Measurements from ENCODE around the gene FAM131A. TPM values are rescaled to one million over a fixed set of nuclear protein-coding genes. Genes with fewer than 3 reads are reported as not detected.

Gene FAM131A
- total RNA-seq, 1 experiment from 2014 or later = 14.4 TPM

DNA sequence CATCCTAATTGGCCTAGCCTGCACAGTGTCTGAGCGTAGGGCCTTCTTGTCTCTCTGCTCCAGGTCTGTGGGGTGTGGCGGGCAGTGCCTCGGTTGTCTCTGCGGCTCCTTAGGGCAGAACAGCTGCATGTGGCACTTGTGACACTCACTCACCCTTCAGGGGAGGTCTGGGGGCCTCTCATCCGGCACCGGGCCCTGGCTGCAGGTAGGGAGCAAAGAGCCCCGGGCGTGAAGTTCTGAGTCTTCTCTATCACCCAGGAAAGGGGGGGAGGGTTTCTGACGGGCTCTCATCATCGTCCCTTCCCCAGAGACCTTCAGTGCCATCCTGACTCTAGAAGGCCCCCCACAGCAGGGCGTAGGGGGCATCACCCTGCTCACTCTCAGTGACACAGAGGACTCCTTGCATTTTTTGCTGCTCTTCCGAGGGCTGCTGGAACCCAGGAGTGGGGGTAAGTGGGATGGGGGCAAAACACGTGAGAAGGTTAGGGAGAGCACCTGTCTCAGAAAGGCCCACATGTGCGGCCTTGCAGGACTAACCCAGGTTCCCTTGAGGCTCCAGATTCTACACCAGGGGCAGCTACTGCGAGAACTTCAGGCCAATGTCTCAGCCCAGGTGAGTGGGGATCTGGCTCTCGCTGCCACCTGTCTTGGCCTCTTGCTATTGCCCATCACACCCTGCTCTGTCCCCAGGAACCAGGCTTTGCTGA, 45.1 kb downstream of the FAM131A start:
- H3K4me3 Mint-ChIP-seq = no peak overlapping the region

More for the DNA sequence above, 45.1 kb downstream of the FAM131A start:
- no peak for DNase-seq
- Histone ChIP-seq H3K4me2 (ENCODE audit: insufficient read depth, insufficient read length, low read length) (no peak overlapping the region), H3K4ac (ENCODE audit: low read depth, low read length) (no peak overlapping the region), H3K27ac (ENCODE audit: insufficient read length, low read depth, low read length) (no peak overlapping the region), H2AK5ac (ENCODE audit: insufficient read length, low read length) (no peak overlapping the region), H3T11ph (ENCODE audit: low read length) (no peak overlapping the region), H4K91ac (ENCODE audit: insufficient read length, low read depth, low read length) (no peak overlapping the region), H4K8ac (replicated peaks; ENCODE audit: insufficient read length, low read depth, low read length) (no peak overlapping the region), H3K23ac (ENCODE audit: insufficient read length, low read depth, low read length) (no peak overlapping the region), H3K9ac (ENCODE audit: extremely low read depth, insufficient read length, low read length) (no peak overlapping the region), H2BK20ac (ENCODE audit: low read depth, low read length, poor library complexity, severe bottlenecking) (no peak overlapping the region), H3K27me3 (ENCODE audit: insufficient read depth, low read length) (peaks cover 33% of the 10 kb centered on the region), H3K18ac (ENCODE audit: insufficient read length, low read depth, low read length) (no peak overlapping the region), H3K23me2 (ENCODE audit: insufficient read length, low read depth, low read length, poor library complexity, severe bottlenecking) (peaks cover 9% of the 10 kb centered on the region), H3K79me1 (ENCODE audit: insufficient read depth, low read depth, low read length, poor library complexity, severe bottlenecking) (no peaks in the 10 kb centered on the region), H2AFZ (ENCODE audit: low read length) (no peak overlapping the region), H2BK120ac (ENCODE audit: low read depth, low read length, poor library complexity, severe bottlenecking) (no peak overlapping the region), H2BK5ac (ENCODE audit: insufficient read length, low read length) (no peak overlapping the region), H3K79me2 (ENCODE audit: insufficient read depth, low read length) (no peaks in the 10 kb centered on the region), H2BK15ac (ENCODE audit: low read depth, low read length) (no peak overlapping the region), H3K4me1 (ENCODE audit: insufficient read depth, low read length) (peaks cover 5% of the 10 kb centered on the region; the same call in 1 of the 2 replicates), H2BK12ac (ENCODE audit: insufficient read length, low read depth, low read length) (no peak overlapping the region), H3K9me3 (ENCODE audit: control insufficient read depth, low read depth, low read length) (no peaks in the 10 kb centered on the region), H4K5ac (ENCODE audit: insufficient read length, low read depth, low read length) (no peak overlapping the region), H4K20me1 (ENCODE audit: control insufficient read depth, insufficient read depth, insufficient read length) (peaks cover 2% of the 10 kb centered on the region), H3K56ac (ENCODE audit: insufficient read length, low read depth, low read length) (no peak overlapping the region), H3K14ac (ENCODE audit: insufficient read depth, low read length) (no peak overlapping the region; the same call in 1 of the 2 replicates)
- Mint-ChIP-seq H3K27ac (no peak overlapping the region), H3K27me3 (ENCODE audit: low read depth) (peaks cover 70% of the 10 kb centered on the region), H3K36me3 (ENCODE audit: insufficient read depth in 1 of 3, low read depth in 3 of 3) (no peaks in the 10 kb centered on the region), H3K4me1 (peaks cover 21 to 23% of the 10 kb centered on the region in 2 experiments), H3K9me3 (peaks cover 0 to 3% of the 10 kb centered on the region in 2 experiments; a peak in 3 of 5 replicates)
- TF ChIP-seq, protein P1, sequence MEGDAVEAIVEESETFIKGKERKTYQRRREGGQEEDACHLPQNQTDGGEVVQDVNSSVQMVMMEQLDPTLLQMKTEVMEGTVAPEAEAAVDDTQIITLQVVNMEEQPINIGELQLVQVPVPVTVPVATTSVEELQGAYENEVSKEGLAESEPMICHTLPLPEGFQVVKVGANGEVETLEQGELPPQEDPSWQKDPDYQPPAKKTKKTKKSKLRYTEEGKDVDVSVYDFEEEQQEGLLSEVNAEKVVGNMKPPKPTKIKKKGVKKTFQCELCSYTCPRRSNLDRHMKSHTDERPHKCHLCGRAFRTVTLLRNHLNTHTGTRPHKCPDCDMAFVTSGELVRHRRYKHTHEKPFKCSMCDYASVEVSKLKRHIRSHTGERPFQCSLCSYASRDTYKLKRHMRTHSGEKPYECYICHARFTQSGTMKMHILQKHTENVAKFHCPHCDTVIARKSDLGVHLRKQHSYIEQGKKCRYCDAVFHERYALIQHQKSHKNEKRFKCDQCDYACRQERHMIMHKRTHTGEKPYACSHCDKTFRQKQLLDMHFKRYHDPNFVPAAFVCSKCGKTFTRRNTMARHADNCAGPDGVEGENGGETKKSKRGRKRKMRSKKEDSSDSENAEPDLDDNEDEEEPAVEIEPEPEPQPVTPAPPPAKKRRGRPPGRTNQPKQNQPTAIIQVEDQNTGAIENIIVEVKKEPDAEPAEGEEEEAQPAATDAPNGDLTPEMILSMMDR (conservative IDR thresholded peaks at IDR 0.05) = no peak
- WGBS (ENCODE audit: extremely low coverage, insufficient read length, low lambda C conversion rate) = no CpG with 5 or more reads among the region's 16 CpGs

Data from H9 (cell line).